ENCODE results near the gene PDE6D.

Gene PDE6D

GRCh38 chr2:231780909-231781797 is at the start of gene PDE6D:
Gene PDE6D, minus strand, starts transcription at chr2:231781282. Its CDS starts 168 bp downstream, at chr2:231781114.
- peak; percentile 84 for DNase-seq

- DNase-seq: no peak
These were observed 40.8 kb upstream of the PDE6D start for GRCh38 chr2:231821908-231822307.

- no peak for DNase-seq
These were observed 39.8 kb upstream of the PDE6D start for GRCh38 chr2:231820786-231821303.

GRCh38 chr2:231819447-231820042 is 38.5 kb upstream of the PDE6D start:
- DNase-seq: no peak

- DNase-seq: no peak
These were observed 35.4 kb upstream of the PDE6D start for GRCh38 chr2:231816327-231817026.

- no peak for DNase-seq
These were observed 29.8 kb upstream of the PDE6D start for GRCh38 chr2:231810905-231811304.

- DNase-seq: no peak
These were observed 25.9 kb upstream of the PDE6D start for GRCh38 chr2:231807020-231807419.

- no peak for DNase-seq
These were observed 22.5 kb upstream of the PDE6D start for GRCh38 chr2:231803501-231804138.

- no peak for DNase-seq
These were observed 19.5 kb upstream of the PDE6D start for GRCh38 chr2:231800493-231801091.

- DNase-seq: peak; percentile 67
These were observed 14.6 kb upstream of the PDE6D start for GRCh38 chr2:231795525-231796327.

- no peak for DNase-seq
These were observed 13.3 kb upstream of the PDE6D start for GRCh38 chr2:231794383-231794782.

GRCh38 chr2:231791107-231791506 is 10.0 kb upstream of the PDE6D start:
- no peak for DNase-seq

- no peak for DNase-seq
These were observed 5.8 kb upstream of the PDE6D start for GRCh38 chr2:231786917-231787292.

GRCh38 chr2:231786177-231786916 is 5.3 kb upstream of the PDE6D start, which contains the start of gene COPS7B:
Gene COPS7B, plus strand, starts transcription at chr2:231786445. Its CDS starts 2,126 bp downstream, at chr2:231788571.
- DNase-seq: peak; percentile 54

GRCh38 chr2:231785822-231786176 is 4.7 kb upstream of the PDE6D start:
- no peak for DNase-seq

- no peak for DNase-seq
These were observed 4.3 kb upstream of the PDE6D start for GRCh38 chr2:231785413-231785812.

GRCh38 chr2:231781798-231782726 is 980 bp upstream of the PDE6D start:
- no peak for DNase-seq

GRCh38 chr2:231780123-231780908 is 766 bp downstream of the PDE6D start:
- DNase-seq: no peak
